ENCODE data around the gene SPATA32. TPM values are rescaled to one million over a fixed set of nuclear protein-coding genes. Genes with fewer than 3 reads are reported as not detected.

The SPATA32 gene
- total RNA-seq, 2 donors from 2014 or later = 1.0 TPM; not detected in 1

GRCh38 chr17:45273551-45273957 is 11.7 kb upstream of the SPATA32 start:
- Histone ChIP-seq H3K36me3 (replicated peaks in 1 of 2; ENCODE audit: insufficient read depth in 1 of 2, low read depth in 2 of 2) (peaks cover 11 to 34% of the 10 kb centered on the region in 2 donors), H3K4me3 (no peak overlapping the region), H3K4me1 (peaks cover 13% of the 10 kb centered on the region), H3K27me3 (no peaks in the 10 kb centered on the region), H3K9me3 (no peaks in the 10 kb centered on the region), H3K27ac (no peak overlapping the region)
- intact Hi-C loops (cut with DNase I) = loop anchor here (5.0 kb wide), 1 partner anchor 54 kb away; no protein-coding TSS in a partner anchor
- DNase-seq (no peak), ATAC-seq (no peak)
- TF ChIP-seq POLR2A (IDR thresholded peaks at IDR 0.05) (no peak), CTCF (IDR thresholded peaks at IDR 0.05) (no peak)
- 79 to 83% methylated on average over 11 to 16 of the region's 16 CpGs for WGBS, 2 donors

- H3K4me1 ChIP-seq = no peaks in the 10 kb centered on the region
- DNase-seq = no peak
- intact Hi-C loops (cut with DNase I) = loop anchor here (5.0 kb wide), 1 partner anchor 56 kb away; no protein-coding TSS in a partner anchor
- no peaks in the 10 kb centered on the region for H3K27me3 ChIP-seq
- 89 to 94% methylated on average over 3 of the region's 3 CpGs for WGBS, 2 donors
- H3K4me3 ChIP-seq = no peak overlapping the region
- TF ChIP-seq CTCF (IDR thresholded peaks at IDR 0.05) = no peak
- TF ChIP-seq POLR2A (IDR thresholded peaks at IDR 0.05) = no peak
- H3K36me3 ChIP-seq (replicated peaks in 1 of 2; ENCODE audit: insufficient read depth in 1 of 2, low read depth in 2 of 2) = peaks cover 11 to 48% of the 10 kb centered on the region in 2 donors
- no peaks in the 10 kb centered on the region for H3K9me3 ChIP-seq
- no peak overlapping the region for H3K27ac ChIP-seq
- no peak for ATAC-seq
Observed at GRCh38 chr17:45271603-45272002, 9.7 kb upstream of the SPATA32 start.

- peak in 1 of 4 donors; percentile 39 for DNase-seq
- H3K27ac ChIP-seq = no peak overlapping the region
- intact Hi-C loops (cut with DNase I) = loop anchor here (5.0 kb wide), 1 partner anchor 56 kb away; no protein-coding TSS in a partner anchor
- H3K4me3 ChIP-seq = no peak overlapping the region
- H3K4me1 ChIP-seq = no peaks in the 10 kb centered on the region
- peaks cover 11 to 48% of the 10 kb centered on the region in 2 donors for H3K36me3 ChIP-seq (replicated peaks in 1 of 2; ENCODE audit: insufficient read depth in 1 of 2, low read depth in 2 of 2)
- H3K9me3 ChIP-seq = no peaks in the 10 kb centered on the region
- WGBS, 2 donors = 73 to 76% methylated on average over 9 to 13 of the region's 13 CpGs
- no peaks in the 10 kb centered on the region for H3K27me3 ChIP-seq
- no peak for ATAC-seq
- TF ChIP-seq CTCF (IDR thresholded peaks at IDR 0.05) (peak in 5 of 7 experiments; percentile 22 to 37 (median 27)), POLR2A (IDR thresholded peaks at IDR 0.05) (no peak)
Observed at GRCh38 chr17:45270828-45271418, 9.0 kb upstream of the SPATA32 start.

GRCh38 chr17:45269912-45270311 is 8.0 kb upstream of the SPATA32 start:
- Histone ChIP-seq H3K9me3 (no peaks in the 10 kb centered on the region), H3K36me3 (replicated peaks in 1 of 2; ENCODE audit: insufficient read depth in 1 of 2, low read depth in 2 of 2) (peaks cover 11 to 48% of the 10 kb centered on the region in 2 donors), H3K27me3 (no peaks in the 10 kb centered on the region), H3K4me1 (no peaks in the 10 kb centered on the region), H3K27ac (no peak overlapping the region), H3K4me3 (no peak overlapping the region)
- intact Hi-C loops (cut with DNase I) = loop anchor here (5.0 kb wide), 1 partner anchor 57 kb away; no protein-coding TSS in a partner anchor
- WGBS, 2 donors = 78 to 88% methylated on average over 7 of the region's 7 CpGs
- TF ChIP-seq POLR2A (IDR thresholded peaks at IDR 0.05) = no peak
- no peak for TF ChIP-seq CTCF (IDR thresholded peaks at IDR 0.05)
- DNase-seq (no peak), ATAC-seq (no peak)

Data from body of pancreas (tissue), 4 donors.